HEK293 (cell line): Measurements from ENCODE around the gene BTAF1.

Experiments
- GLIS1 ChIP-seq: fragments of 450-650 bp; formaldehyde crosslinking; IDR thresholded peaks from 2 replicates; pipeline ENCODE4 v1.5.1; 2016; ENCODE audit warnings: missing biosample characterization, missing genetic modification characterization
- PATZ1 ChIP-seq: fragments of 450-650 bp; formaldehyde crosslinking; IDR thresholded peaks from 2 replicates; pipeline ENCODE4 v1.5.1; 2016; ENCODE audit warnings: missing biosample characterization, missing genetic modification characterization
- SCRT2 ChIP-seq: fragments of 450-650 bp; formaldehyde crosslinking; IDR thresholded peaks from 2 replicates; pipeline ENCODE4 v1.5.1; 2016; ENCODE audit warnings: missing biosample characterization, missing genetic modification characterization
- SP2 ChIP-seq: fragments of 450-650 bp; formaldehyde crosslinking; IDR thresholded peaks from 2 replicates; pipeline ENCODE4 v1.5.1; 2016; ENCODE audit warnings: missing biosample characterization, missing genetic modification characterization
- SP7 ChIP-seq: fragments of 450-650 bp; formaldehyde crosslinking; IDR thresholded peaks from 2 replicates; pipeline ENCODE4 v1.5.1; 2016; ENCODE audit warnings: missing biosample characterization, missing genetic modification characterization
- YY2 ChIP-seq: fragments of 450-650 bp; formaldehyde crosslinking; IDR thresholded peaks from 2 replicates; pipeline ENCODE4 v1.5.1; 2016; ENCODE audit warnings: missing biosample characterization, missing genetic modification characterization
- ZBTB17 ChIP-seq: fragments of 450-650 bp; formaldehyde crosslinking; IDR thresholded peaks from 2 replicates; pipeline ENCODE4 v1.5.1; 2016; ENCODE audit warnings: missing biosample characterization, missing genetic modification characterization
- ZBTB20 ChIP-seq: fragments of 450-650 bp; formaldehyde crosslinking; IDR thresholded peaks from 2 replicates; pipeline ENCODE4 v1.5.1; 2016; ENCODE audit warnings: missing biosample characterization, missing genetic modification characterization
- ZBTB21 ChIP-seq: fragments of 450-650 bp; formaldehyde crosslinking; IDR thresholded peaks from 2 replicates; pipeline ENCODE4 v1.5.1; 2017; ENCODE audit warnings: missing biosample characterization, missing genetic modification characterization
- ZBTB6 ChIP-seq: fragments of 450-650 bp; formaldehyde crosslinking; IDR thresholded peaks from 2 replicates; pipeline ENCODE4 v1.5.1; 2017; ENCODE audit warnings: missing biosample characterization, missing genetic modification characterization
- ZEB2 ChIP-seq: fragments of 450-650 bp; formaldehyde crosslinking; IDR thresholded peaks from 2 replicates; pipeline ENCODE4 v1.5.1; 2016; ENCODE audit warnings: missing biosample characterization, missing genetic modification characterization
- ZFP69B ChIP-seq: fragments of 450-650 bp; formaldehyde crosslinking; IDR thresholded peaks from 2 replicates; pipeline ENCODE4 v1.5.1; 2016; ENCODE audit warnings: missing biosample characterization, missing genetic modification characterization
- ZNF2 ChIP-seq: fragments of 450-650 bp; formaldehyde crosslinking; IDR thresholded peaks from 2 replicates; pipeline ENCODE4 v1.5.1; 2016; ENCODE audit warnings: missing biosample characterization, missing genetic modification characterization
- ZNF324 ChIP-seq: fragments of 450-650 bp; formaldehyde crosslinking; IDR thresholded peaks from 2 replicates; pipeline ENCODE4 v1.5.1; 2016; ENCODE audit warnings: missing biosample characterization, missing genetic modification characterization
- ZNF362 ChIP-seq: fragments of 450-650 bp; formaldehyde crosslinking; IDR thresholded peaks from 2 replicates; pipeline ENCODE4 v1.5.1; 2016; ENCODE audit warnings: missing biosample characterization, missing genetic modification characterization
- ZNF366 ChIP-seq: fragments of 450-650 bp; formaldehyde crosslinking; conservative IDR thresholded peaks from 2 replicates; pipeline ENCODE4 v1.5.1; 2016; ENCODE audit warnings: missing biosample characterization, missing genetic modification characterization
- ZNF423 ChIP-seq: fragments of 450-650 bp; formaldehyde crosslinking; IDR thresholded peaks from 2 replicates; pipeline ENCODE4 v1.5.1; 2016; ENCODE audit warnings: missing biosample characterization, missing genetic modification characterization
- ZNF48 ChIP-seq: fragments of 450-650 bp; formaldehyde crosslinking; IDR thresholded peaks from 2 replicates; pipeline ENCODE4 v1.5.1; 2016; ENCODE audit warnings: missing biosample characterization, missing genetic modification characterization
- ZNF621 ChIP-seq: fragments of 450-650 bp; formaldehyde crosslinking; IDR thresholded peaks from 2 replicates; pipeline ENCODE4 v1.5.1; 2017; ENCODE audit warnings: missing biosample characterization, missing genetic modification characterization
- ZNF791 ChIP-seq: fragments of 450-650 bp; formaldehyde crosslinking; IDR thresholded peaks from 2 replicates; pipeline ENCODE4 v1.5.1; 2016; ENCODE audit warnings: missing biosample characterization, missing genetic modification characterization
- ZNF837 ChIP-seq: fragments of 450-650 bp; formaldehyde crosslinking; IDR thresholded peaks from 2 replicates; pipeline ENCODE4 v1.5.1; 2016; ENCODE audit warnings: missing biosample characterization, missing genetic modification characterization
- TF ChIP-seq, protein P1 (sequence below): fragments of 450-650 bp; formaldehyde crosslinking; IDR thresholded peaks from 2 replicates; pipeline ENCODE4 v1.5.1; 2016; ENCODE audit warnings: missing biosample characterization, missing genetic modification characterization
- TF ChIP-seq, protein P2 (sequence below): fragments of 450-650 bp; formaldehyde crosslinking; IDR thresholded peaks from 2 replicates; pipeline ENCODE4 v1.5.1; 2017; ENCODE audit warnings: missing biosample characterization, missing genetic modification characterization
- TF ChIP-seq, protein P3 (sequence below): fragments of 450-650 bp; formaldehyde crosslinking; IDR thresholded peaks from 2 replicates; pipeline ENCODE4 v1.5.1; 2017; ENCODE audit warnings: missing biosample characterization, missing genetic modification characterization

Gene BTAF1

GRCh38 chr10:91883549-91884444, 39.8 kb upstream of the BTAF1 start (continued):
- TF ChIP-seq ZBTB17, result peak; percentile 96
- peak; percentile 94 for TF ChIP-seq ZFP69B (tag by site-specific recombination)
- TF ChIP-seq ZNF791, result no peak
- peak; percentile 79; the same call in 1 of the 2 replicates for TF ChIP-seq ZNF423 (tag by site-specific recombination)
- peak; percentile 89 for TF ChIP-seq ZBTB6 (tag by site-specific recombination)
- TF ChIP-seq SP2 (tag by site-specific recombination), result peak; percentile 9; the same call in 1 of the 2 replicates
- no peak for TF ChIP-seq ZNF48 (tag by site-specific recombination)
- peak; percentile 46 for TF ChIP-seq ZBTB20 (tag by site-specific recombination)
- peak; percentile 87 for TF ChIP-seq ZBTB21 (tag by site-specific recombination)
- TF ChIP-seq, protein P1, sequence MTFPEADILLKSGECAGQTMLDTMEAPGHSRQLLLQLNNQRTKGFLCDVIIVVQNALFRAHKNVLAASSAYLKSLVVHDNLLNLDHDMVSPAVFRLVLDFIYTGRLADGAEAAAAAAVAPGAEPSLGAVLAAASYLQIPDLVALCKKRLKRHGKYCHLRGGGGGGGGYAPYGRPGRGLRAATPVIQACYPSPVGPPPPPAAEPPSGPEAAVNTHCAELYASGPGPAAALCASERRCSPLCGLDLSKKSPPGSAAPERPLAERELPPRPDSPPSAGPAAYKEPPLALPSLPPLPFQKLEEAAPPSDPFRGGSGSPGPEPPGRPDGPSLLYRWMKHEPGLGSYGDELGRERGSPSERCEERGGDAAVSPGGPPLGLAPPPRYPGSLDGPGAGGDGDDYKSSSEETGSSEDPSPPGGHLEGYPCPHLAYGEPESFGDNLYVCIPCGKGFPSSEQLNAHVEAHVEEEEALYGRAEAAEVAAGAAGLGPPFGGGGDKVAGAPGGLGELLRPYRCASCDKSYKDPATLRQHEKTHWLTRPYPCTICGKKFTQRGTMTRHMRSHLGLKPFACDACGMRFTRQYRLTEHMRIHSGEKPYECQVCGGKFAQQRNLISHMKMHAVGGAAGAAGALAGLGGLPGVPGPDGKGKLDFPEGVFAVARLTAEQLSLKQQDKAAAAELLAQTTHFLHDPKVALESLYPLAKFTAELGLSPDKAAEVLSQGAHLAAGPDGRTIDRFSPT (tag by site-specific recombination), result 0 out of 2 replicates have a peak, but pooled peaks have one; percentile 43
- no peak for TF ChIP-seq ZNF621
- peak; percentile 64; the same call in 1 of the 2 replicates for TF ChIP-seq ZNF362 (tag by site-specific recombination)
- TF ChIP-seq GLIS1 (tag by site-specific recombination), result peak; percentile 92
- TF ChIP-seq ZNF837 (tag by site-specific recombination), result no peak
- TF ChIP-seq, protein P2, sequence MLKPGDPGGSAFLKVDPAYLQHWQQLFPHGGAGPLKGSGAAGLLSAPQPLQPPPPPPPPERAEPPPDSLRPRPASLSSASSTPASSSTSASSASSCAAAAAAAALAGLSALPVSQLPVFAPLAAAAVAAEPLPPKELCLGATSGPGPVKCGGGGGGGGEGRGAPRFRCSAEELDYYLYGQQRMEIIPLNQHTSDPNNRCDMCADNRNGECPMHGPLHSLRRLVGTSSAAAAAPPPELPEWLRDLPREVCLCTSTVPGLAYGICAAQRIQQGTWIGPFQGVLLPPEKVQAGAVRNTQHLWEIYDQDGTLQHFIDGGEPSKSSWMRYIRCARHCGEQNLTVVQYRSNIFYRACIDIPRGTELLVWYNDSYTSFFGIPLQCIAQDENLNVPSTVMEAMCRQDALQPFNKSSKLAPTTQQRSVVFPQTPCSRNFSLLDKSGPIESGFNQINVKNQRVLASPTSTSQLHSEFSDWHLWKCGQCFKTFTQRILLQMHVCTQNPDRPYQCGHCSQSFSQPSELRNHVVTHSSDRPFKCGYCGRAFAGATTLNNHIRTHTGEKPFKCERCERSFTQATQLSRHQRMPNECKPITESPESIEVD (tag by site-specific recombination), result peak; percentile 42
- TF ChIP-seq SP7, result peak; percentile 58
- no peak for TF ChIP-seq YY2 (tag by site-specific recombination)
- peak; percentile 30; the same call in 1 of the 2 replicates for TF ChIP-seq ZNF2 (tag by site-specific recombination)
- peak; percentile 81 for TF ChIP-seq ZNF366 (tag by site-specific recombination)
- peak; percentile 10 for TF ChIP-seq ZEB2 (tag by site-specific recombination)
- TF ChIP-seq, protein P3, sequence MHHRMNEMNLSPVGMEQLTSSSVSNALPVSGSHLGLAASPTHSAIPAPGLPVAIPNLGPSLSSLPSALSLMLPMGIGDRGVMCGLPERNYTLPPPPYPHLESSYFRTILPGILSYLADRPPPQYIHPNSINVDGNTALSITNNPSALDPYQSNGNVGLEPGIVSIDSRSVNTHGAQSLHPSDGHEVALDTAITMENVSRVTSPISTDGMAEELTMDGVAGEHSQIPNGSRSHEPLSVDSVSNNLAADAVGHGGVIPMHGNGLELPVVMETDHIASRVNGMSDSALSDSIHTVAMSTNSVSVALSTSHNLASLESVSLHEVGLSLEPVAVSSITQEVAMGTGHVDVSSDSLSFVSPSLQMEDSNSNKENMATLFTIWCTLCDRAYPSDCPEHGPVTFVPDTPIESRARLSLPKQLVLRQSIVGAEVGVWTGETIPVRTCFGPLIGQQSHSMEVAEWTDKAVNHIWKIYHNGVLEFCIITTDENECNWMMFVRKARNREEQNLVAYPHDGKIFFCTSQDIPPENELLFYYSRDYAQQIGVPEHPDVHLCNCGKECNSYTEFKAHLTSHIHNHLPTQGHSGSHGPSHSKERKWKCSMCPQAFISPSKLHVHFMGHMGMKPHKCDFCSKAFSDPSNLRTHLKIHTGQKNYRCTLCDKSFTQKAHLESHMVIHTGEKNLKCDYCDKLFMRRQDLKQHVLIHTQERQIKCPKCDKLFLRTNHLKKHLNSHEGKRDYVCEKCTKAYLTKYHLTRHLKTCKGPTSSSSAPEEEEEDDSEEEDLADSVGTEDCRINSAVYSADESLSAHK (tag by site-specific recombination), result peak; percentile 72
- peak; percentile 95 for TF ChIP-seq SCRT2 (tag by site-specific recombination)
- 0 out of 2 replicates have a peak, but pooled peaks have one; percentile 12 for TF ChIP-seq ZNF324 (tag by site-specific recombination)
- TF ChIP-seq PATZ1 (tag by site-specific recombination), result peak; percentile 31; the same call in 1 of the 2 replicates
